Endothelial cell of umbilical vein (primary cell): Measurements from ENCODE around the gene GABBR2.

Source experiments
- CTCF ChIP-seq, 2 donors: IDR thresholded peaks; 1 replicate in 1 of 2; 2 replicates in 1 of 2; pipeline ENCODE4 v1.5.1; 2011; ENCODE audit warnings: low read length in 2 of 2, mild to moderate bottlenecking in 2 of 2, moderate library complexity in 2 of 2, control low read depth in 1 of 2, inconsistent platforms in 1 of 2, low read depth in 1 of 2; ENCODE audit not compliant: insufficient read depth in 1 of 2; ENCODE audit errors: extremely low read depth in 1 of 2
- MYC ChIP-seq: IDR thresholded peaks from one replicate; pipeline ENCODE4 v1.6.1; 2011; ENCODE audit warnings: mild to moderate bottlenecking, low read depth, low read length
- POLR2A ChIP-seq: IDR thresholded peaks from 2 replicates; pipeline ENCODE4 v1.6.1; 2012; ENCODE audit warnings: low read depth, mild to moderate bottlenecking, control low read depth, low read length
- POLR2AphosphoS5 ChIP-seq: IDR thresholded peaks from 2 replicates; pipeline ENCODE4 v1.6.1; 2012; ENCODE audit warnings: low read depth, mild to moderate bottlenecking, control low read depth, low read length, moderate library complexity; ENCODE audit not compliant: insufficient read depth

GRCh38 chr9:98714833-98715232 is 6.1 kb upstream of the GABBR2 start:
- TF ChIP-seq CTCF (IDR thresholded peaks at IDR 0.05; ENCODE audit: extremely low read depth in 1 of 2, insufficient read depth in 1 of 2, low read depth in 1 of 2, low read length in 2 of 2) (no peak), POLR2AphosphoS5 (no peak), MYC (no peak), POLR2A (no peak)
